ENCODE results near the gene DDX27. TPM values are rescaled to one million over a fixed set of nuclear protein-coding genes. Genes with fewer than 3 reads are reported as not detected.

The DDX27 gene
- total and polyA plus RNA-seq, 2 of the 13 experiments (the other 11 are each of a cell fraction or from before 2014, with no cell fraction given) = 42.6 to 72.8 TPM

- TF ChIP-seq ZNF142 (CRISPR knock-in tag; IDR thresholded peaks at IDR 0.05) (no peak), MAF1 (CRISPR knock-in tag; IDR thresholded peaks at IDR 0.05; ENCODE audit: borderline replicate concordance) (0 out of 2 replicates have a peak, but pooled peaks have one; percentile 29), RBFOX2 (IDR thresholded peaks at IDR 0.05; ENCODE audit: low read depth, low read length) (peak; percentile 77), CEBPZ (IDR thresholded peaks at IDR 0.05; ENCODE audit: low read length) (no peak), SMYD3 (CRISPR knock-in tag; IDR thresholded peaks at IDR 0.05) (no peak; the same call in 1 of the 2 replicates), POLR2AphosphoS2 (IDR thresholded peaks at IDR 0.05; ENCODE audit: low read depth, low read length) (0 out of 2 replicates have a peak, but pooled peaks have one; percentile 26), ZBTB8A (CRISPR knock-in tag; IDR thresholded peaks at IDR 0.05; ENCODE audit: borderline replicate concordance, low read depth) (no peak)
- TF ChIP-seq, protein P1, sequence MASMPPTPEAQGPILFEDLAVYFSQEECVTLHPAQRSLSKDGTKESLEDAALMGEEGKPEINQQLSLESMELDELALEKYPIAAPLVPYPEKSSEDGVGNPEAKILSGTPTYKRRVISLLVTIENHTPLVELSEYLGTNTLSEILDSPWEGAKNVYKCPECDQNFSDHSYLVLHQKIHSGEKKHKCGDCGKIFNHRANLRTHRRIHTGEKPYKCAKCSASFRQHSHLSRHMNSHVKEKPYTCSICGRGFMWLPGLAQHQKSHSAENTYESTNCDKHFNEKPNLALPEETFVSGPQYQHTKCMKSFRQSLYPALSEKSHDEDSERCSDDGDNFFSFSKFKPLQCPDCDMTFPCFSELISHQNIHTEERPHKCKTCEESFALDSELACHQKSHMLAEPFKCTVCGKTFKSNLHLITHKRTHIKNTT (CRISPR knock-in tag; IDR thresholded peaks at IDR 0.05) = no peak
- TF ChIP-seq, protein P2, sequence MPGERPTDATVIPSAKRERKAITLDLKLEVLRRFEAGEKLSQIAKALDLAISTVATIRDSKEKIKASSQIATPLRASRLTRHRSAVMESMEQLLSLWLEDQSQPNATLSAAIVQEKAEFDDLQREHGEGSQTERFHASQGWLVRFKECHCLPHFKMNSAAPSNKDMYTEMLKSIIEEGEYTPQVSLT (CRISPR knock-in tag; IDR thresholded peaks at IDR 0.05; ENCODE audit: borderline replicate concordance, low read depth) = no peak
- TF ChIP-seq, protein P3, sequence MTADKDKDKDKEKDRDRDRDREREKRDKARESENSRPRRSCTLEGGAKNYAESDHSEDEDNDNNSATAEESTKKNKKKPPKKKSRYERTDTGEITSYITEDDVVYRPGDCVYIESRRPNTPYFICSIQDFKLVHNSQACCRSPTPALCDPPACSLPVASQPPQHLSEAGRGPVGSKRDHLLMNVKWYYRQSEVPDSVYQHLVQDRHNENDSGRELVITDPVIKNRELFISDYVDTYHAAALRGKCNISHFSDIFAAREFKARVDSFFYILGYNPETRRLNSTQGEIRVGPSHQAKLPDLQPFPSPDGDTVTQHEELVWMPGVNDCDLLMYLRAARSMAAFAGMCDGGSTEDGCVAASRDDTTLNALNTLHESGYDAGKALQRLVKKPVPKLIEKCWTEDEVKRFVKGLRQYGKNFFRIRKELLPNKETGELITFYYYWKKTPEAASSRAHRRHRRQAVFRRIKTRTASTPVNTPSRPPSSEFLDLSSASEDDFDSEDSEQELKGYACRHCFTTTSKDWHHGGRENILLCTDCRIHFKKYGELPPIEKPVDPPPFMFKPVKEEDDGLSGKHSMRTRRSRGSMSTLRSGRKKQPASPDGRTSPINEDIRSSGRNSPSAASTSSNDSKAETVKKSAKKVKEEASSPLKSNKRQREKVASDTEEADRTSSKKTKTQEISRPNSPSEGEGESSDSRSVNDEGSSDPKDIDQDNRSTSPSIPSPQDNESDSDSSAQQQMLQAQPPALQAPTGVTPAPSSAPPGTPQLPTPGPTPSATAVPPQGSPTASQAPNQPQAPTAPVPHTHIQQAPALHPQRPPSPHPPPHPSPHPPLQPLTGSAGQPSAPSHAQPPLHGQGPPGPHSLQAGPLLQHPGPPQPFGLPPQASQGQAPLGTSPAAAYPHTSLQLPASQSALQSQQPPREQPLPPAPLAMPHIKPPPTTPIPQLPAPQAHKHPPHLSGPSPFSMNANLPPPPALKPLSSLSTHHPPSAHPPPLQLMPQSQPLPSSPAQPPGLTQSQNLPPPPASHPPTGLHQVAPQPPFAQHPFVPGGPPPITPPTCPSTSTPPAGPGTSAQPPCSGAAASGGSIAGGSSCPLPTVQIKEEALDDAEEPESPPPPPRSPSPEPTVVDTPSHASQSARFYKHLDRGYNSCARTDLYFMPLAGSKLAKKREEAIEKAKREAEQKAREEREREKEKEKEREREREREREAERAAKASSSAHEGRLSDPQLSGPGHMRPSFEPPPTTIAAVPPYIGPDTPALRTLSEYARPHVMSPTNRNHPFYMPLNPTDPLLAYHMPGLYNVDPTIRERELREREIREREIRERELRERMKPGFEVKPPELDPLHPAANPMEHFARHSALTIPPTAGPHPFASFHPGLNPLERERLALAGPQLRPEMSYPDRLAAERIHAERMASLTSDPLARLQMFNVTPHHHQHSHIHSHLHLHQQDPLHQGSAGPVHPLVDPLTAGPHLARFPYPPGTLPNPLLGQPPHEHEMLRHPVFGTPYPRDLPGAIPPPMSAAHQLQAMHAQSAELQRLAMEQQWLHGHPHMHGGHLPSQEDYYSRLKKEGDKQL (CRISPR knock-in tag; IDR thresholded peaks at IDR 0.05; ENCODE audit: low read depth) = peak; percentile 49; the same call in 1 of the 2 replicates
Measured at GRCh38 chr20:49219091-49219923, at the start of gene DDX27 (continued).
